Stimulated activated CD4-positive, alpha-beta T cell treated with anti-CD3 and anti-CD28 coated beads, Interleukin-12 subunit alpha, Interleukin-12 subunit beta, amount 100 ng/mL, for 48 hours (primary cell): ENCODE data around the gene CDH2.

Source experiments
- DNase-seq, 3 donors: peaks; one replicate each; pipeline ENCODE4 v3.0.0-alpha.2; 2020; ENCODE audit warnings: low read depth in 2 of 3, low spot score in 1 of 3

Gene CDH2

GRCh38 chr18:28171837-28172236 is 5.1 kb downstream of the CDH2 start:
- no peak for DNase-seq

GRCh38 chr18:28168725-28169124 is 8.2 kb downstream of the CDH2 start:
- no peak for DNase-seq

GRCh38 chr18:28167835-28168349 is 9.0 kb downstream of the CDH2 start:
- no peak for DNase-seq

GRCh38 chr18:28164771-28165483 is 12.0 kb downstream of the CDH2 start:
- DNase-seq: no peak

GRCh38 chr18:28163201-28163775 is 13.6 kb downstream of the CDH2 start:
- no peak for DNase-seq

- DNase-seq: no peak
Observed at GRCh38 chr18:28161608-28162599, 15.0 kb downstream of the CDH2 start.

GRCh38 chr18:28159055-28159454 is 17.9 kb downstream of the CDH2 start:
- DNase-seq: no peak

GRCh38 chr18:28158083-28158581 is 18.8 kb downstream of the CDH2 start:
- no peak for DNase-seq

- DNase-seq: no peak
Observed at GRCh38 chr18:28153485-28154065, 23.4 kb downstream of the CDH2 start.

GRCh38 chr18:28152754-28153153 is 24.2 kb downstream of the CDH2 start:
- no peak for DNase-seq

- DNase-seq: no peak
Observed at GRCh38 chr18:28152354-28152753, 24.6 kb downstream of the CDH2 start.

GRCh38 chr18:28151434-28151833 is 25.5 kb downstream of the CDH2 start:
- no peak for DNase-seq

GRCh38 chr18:28150925-28151324 is 26.0 kb downstream of the CDH2 start:
- DNase-seq: no peak

- no peak for DNase-seq
Observed at GRCh38 chr18:28149810-28150420, 27.0 kb downstream of the CDH2 start.

- no peak for DNase-seq
Observed at GRCh38 chr18:28147674-28148171, 29.2 kb downstream of the CDH2 start.

GRCh38 chr18:28143725-28144124 is 33.2 kb downstream of the CDH2 start:
- no peak for DNase-seq

- DNase-seq: no peak
Observed at GRCh38 chr18:28138816-28139215, 38.1 kb downstream of the CDH2 start.

GRCh38 chr18:28136071-28136470 is 40.9 kb downstream of the CDH2 start:
- DNase-seq: no peak

GRCh38 chr18:28134774-28135173 is 42.2 kb downstream of the CDH2 start:
- no peak for DNase-seq

- no peak for DNase-seq
Observed at GRCh38 chr18:28132084-28132483, 44.8 kb downstream of the CDH2 start.

GRCh38 chr18:28128659-28128980 is 48.3 kb downstream of the CDH2 start:
- no peak for DNase-seq
